OCI-M2 (cell line): ENCODE measurements around the gene TRAPPC10.

ENCODE experiments used
- DNase-seq: peaks from one replicate; lab custom pipeline; 2025; ENCODE audit not compliant: unreplicated experiment; lab: John Stamatoyannopoulos, UW

TRAPPC10 gene

DNA sequence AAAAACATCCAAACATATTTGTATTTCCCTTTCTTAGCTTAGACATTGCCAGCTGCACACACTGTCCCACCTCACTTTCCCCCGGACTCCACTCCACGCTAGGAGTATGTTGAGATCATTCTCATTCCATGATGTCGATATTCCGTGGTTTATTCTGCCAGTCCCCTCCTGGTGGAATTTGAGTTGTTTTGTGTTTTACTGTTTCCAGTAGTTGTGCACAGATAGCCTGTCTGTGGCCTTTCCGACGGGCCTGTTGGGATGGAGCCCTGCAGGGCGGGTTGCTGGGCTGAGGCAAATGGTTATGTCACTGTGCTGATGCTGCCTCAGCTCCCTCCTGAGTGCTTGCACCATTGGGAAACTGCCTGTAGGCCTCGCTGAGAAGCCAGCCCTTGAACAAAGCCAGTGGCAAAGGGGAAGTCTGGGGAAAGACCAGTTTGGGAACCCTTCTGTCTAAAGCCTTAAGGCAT, 12.8 kb downstream of the TRAPPC10 start:
- no peak for DNase-seq

DNA sequence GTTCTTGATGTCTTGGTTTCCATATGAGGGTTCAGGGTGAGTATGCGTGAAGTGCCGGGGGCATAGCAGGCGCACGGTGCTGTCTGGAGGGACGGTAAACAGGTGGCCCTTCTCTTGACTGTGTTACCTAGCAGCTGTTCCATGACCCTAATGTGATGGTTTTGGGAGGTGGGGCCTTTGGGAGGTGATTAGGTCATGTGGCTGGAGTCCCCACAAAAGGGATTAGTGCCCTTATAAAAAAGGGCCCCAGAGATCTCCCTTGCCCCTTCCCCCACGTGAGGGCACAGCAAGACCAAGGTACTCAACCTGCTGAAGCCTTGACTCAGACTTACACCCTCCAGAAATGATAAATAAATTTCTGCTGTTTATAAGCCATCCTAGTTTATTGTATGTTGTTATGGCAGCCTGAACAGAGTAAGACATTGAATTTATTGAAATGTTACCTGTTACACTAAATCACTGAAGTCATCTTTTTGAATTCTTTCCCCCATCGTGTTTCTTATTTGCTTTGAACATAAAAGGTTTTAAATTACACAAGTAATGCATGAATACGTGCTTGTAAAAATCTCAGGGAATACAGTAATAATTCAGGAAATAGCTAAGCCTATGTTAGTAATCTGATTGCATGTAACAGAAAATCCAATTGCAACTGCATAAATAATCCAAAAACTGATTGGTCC, 15.6 kb downstream of the TRAPPC10 start:
- DNase-seq: no peak

GRCh38 chr21:44028287-44028659, 16.2 kb downstream of the TRAPPC10 start:
- no peak for DNase-seq

DNA sequence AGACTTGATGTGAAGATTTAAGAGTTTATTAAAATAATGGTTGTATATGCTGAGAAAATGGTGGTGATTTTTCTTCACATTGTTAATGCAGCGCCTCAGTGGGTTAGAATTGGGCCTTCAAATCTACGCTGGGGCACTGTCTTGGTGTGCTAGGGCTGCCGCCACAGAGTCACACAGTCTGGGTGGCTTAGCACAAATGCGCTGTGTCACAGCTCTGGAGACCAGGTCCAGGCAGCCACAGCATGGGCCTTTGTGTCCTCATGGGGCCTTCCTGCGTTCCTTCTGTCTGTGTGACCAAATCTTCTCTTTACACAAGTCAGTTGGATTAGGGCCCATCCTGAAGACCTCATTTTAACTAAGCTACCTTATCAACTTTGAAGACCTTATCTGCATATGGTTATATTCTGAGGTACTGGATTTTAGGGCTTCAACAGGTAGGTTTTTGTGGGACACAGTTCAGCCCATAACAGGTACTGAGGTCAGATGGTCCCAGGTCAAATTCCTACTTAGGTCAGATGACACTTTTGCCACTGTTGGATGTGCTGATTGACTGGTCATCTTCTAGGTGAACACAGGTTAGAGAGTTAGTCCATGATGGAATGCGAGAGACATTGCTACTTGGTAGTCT, 17.5 kb downstream of the TRAPPC10 start:
- DNase-seq: no peak

GRCh38 chr21:44035244-44035643, 23.1 kb downstream of the TRAPPC10 start:
- no peak for DNase-seq

- DNase-seq: no peak
These were observed 26.0 kb downstream of the TRAPPC10 start for GRCh38 chr21:44038063-44038462.

GRCh38 chr21:44039828-44040227, 27.7 kb downstream of the TRAPPC10 start:
- no peak for DNase-seq

GRCh38 chr21:44043613-44044012, 31.5 kb downstream of the TRAPPC10 start:
- DNase-seq: no peak

GRCh38 chr21:44046734-44047133, 34.6 kb downstream of the TRAPPC10 start:
- DNase-seq: no peak

DNA sequence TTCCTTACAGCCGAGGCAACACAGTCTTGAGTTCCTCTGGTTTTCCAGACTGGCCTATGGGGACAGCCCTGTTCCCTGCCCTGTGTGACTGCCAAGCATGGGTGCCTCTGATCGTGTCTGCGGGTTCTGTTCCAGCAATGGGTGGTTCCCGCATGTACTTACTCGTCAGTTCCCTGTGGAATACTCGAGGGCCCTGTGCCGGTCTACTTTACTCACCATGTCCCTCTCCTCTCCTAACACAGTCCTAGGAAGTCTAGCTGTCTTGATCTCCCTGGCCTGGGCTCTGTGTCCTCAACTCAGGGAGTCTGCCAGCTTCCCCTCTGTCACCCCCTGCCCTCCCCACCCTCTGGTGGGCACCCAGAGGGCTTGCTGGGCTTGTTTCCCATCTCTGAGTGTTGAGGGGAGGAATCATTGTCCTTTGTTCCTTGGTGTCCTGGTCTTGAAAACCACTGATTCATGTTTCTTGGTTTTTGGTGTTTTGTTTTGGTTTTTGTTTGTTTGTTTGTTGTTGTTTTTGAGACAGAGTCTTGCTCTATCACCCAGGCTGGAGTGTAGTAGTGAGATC, 36.0 kb downstream of the TRAPPC10 start:
- no peak for DNase-seq

GRCh38 chr21:44049182-44049581, 37.1 kb downstream of the TRAPPC10 start:
- no peak for DNase-seq

GRCh38 chr21:44049606-44050005, 37.5 kb downstream of the TRAPPC10 start:
- no peak for DNase-seq

GRCh38 chr21:44050276-44050675, 38.2 kb downstream of the TRAPPC10 start:
- DNase-seq: no peak

- no peak for DNase-seq
These were observed 39.4 kb downstream of the TRAPPC10 start for GRCh38 chr21:44051462-44051941.

DNA sequence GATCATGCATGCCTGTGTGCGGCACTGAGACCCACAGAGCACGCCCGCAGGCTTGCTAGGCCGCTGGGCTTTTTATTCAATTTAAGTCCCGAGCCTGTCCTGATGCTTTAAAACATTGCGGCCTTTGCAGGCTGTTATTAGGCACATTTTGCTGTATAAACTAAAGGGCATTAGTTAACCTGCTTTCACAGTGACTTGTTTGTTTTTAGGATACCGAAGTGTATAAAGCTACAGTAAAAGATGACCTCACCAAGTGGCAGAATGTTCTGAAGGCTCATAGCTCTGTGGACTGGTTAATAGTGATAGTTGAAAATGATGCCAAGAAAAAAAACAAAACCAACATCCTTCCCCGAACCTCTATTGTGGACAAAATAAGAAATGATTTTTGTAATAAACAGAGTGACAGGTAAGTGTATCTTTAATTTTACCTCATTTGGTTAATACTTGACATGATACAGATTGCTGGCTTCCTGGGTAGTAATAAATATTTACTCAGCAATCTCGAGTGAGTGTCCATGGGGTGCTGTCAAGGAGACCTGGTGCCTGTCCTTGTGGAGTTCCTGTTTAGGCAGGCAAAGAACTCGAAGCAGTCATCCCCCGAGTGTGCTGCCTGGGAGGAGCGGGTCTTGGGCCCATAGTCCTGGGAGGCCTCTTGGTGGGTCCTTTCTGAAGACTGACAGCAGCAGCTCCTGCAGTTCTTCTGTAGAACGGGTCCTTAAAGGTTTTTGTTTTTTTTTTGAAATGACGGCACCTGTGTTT, 40.1 kb downstream of the TRAPPC10 start:
- no peak for DNase-seq

DNA sequence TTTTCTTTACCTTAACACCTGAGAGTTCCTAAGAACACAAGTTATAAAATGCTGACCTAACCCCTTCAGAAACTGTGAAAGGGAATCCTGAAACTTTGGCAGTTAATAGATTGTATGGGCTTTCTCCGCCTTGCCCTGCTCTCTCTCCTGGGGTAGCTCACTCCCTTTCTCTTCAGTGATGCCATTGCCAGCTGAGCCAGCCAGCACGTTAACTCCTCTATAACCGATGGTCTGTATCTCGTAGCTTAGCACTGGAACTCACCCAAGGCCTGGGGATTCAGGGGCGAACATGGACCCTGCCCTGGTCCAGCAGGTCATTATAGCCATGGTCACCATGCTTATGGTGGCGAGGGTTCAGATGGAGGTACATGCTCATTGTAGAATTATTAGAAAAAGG, 40.7 kb downstream of the TRAPPC10 start:
- no peak for DNase-seq

GRCh38 chr21:44053567-44053966, 41.5 kb downstream of the TRAPPC10 start:
- no peak for DNase-seq

DNA sequence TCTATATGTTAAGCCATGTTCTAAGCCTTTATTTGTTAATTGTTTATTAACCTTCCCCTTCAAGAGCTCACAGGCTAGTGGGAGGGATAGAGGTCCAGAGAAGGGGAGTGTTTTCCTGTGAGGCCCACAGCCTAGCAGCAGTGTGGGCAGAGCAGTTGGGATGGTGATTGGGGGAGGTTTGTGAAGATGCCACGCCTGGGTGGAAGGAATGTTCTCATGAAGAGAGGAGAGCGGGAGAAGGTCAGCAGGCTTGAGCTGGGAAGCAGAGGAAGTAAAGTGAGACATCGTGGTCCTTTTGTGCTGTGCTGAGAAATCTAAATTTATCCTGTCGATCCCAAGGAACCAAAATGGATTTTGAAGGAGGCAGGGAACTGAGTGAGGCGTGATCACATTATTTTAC, 42.6 kb downstream of the TRAPPC10 start:
- DNase-seq: no peak

DNA sequence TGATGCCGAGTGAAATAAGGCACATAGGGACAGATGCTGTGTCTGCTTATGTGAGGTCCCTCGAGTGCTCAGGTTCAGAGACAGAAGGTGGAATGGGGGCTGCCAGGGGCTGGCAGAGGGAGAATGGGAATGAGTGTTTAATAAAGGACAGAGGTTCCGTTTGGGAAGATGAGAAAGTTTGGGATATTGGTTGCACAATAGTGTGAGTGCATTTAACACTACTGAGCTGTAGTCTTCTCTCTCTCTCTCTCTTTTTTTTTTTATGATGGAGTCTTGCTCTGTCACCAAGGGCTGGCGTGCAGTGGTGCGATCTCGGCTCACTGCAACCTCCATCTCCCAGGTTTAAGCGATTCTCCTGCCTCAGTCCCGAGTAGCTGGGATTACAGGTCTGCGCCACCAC, 44.9 kb downstream of the TRAPPC10 start:
- DNase-seq: no peak

DNA sequence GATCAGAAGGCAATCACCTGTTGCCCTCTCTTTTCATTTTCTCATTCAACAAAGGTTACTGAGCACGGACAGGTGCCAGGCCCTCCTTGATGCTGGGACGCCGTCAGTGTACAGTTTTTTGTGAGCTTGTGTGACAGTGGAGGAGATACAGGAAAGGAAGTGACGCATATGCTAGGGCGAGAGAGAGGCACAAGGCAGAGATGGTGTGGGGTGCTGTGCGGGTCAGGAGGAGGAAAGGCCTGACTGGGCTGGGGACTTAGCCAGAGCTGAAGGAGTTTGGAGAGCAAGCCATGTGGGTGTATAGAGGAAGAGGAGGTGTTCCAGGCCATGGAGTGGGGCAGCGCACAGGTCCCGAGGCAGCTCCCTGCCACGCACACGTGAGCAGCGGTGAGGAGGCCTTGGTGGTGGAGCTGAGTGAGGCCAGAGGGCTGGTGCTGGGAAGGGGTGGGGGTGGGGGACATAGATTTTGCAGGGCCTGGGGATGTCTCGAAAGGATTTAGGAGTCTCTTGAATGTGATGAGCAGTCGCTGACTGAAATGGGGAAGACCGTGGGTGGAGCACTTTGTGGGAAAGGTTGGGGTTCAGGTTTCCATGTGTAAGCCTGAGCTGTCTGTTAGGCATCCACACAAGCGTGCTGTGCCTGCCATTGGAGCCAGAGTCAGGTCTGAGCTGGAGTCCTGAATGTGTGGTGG, 46.0 kb downstream of the TRAPPC10 start:
- no peak for DNase-seq

- DNase-seq: no peak
These were observed 46.5 kb downstream of the TRAPPC10 start for GRCh38 chr21:44058652-44058964.
